HUES64 (cell line): ENCODE data around the gene RNH1.
"Not testable (repeated sequence)": the region's sequence is repeated elsewhere in the genome, so short reads cannot be mapped to it uniquely, and the experiment has no call there.

Experiments used
- H3K27ac ChIP-seq: 2 replicates; pipeline ENCODE4 v1.7.0; 2013; ENCODE audit warnings: low read depth, low read length, inconsistent platforms
- H3K27me3 ChIP-seq: 2 replicates; pipeline ENCODE4 v1.6.1; 2013; ENCODE audit warnings: mild to moderate bottlenecking, low read length; ENCODE audit not compliant: insufficient read depth
- H3K36me3 ChIP-seq: 2 replicates; pipeline ENCODE4 v1.6.1; 2013; ENCODE audit warnings: mild to moderate bottlenecking, low read length; ENCODE audit not compliant: insufficient read depth
- H3K4me1 ChIP-seq: 2 replicates; pipeline ENCODE4 v1.6.1; 2013; ENCODE audit warnings: mild to moderate bottlenecking, low read length, moderate library complexity; ENCODE audit not compliant: insufficient read depth
- H3K4me3 ChIP-seq: 2 replicates; pipeline ENCODE4 v1.5.1; 2013; ENCODE audit warnings: mild to moderate bottlenecking, low read length, moderate library complexity
- H3K9ac ChIP-seq: 2 replicates; pipeline ENCODE4 v1.6.1; 2013; ENCODE audit warnings: mild to moderate bottlenecking, low read depth, low read length
- H3K9me3 ChIP-seq: 2 replicates; pipeline ENCODE4 v1.6.1; 2013; ENCODE audit warnings: low read depth, low read length; ENCODE audit not compliant: insufficient read depth
- WGBS: fragments of 150-250, 120-280 bp; methylation state at CpG from one replicate; pipeline ENCODE4 v1.1.7; 2013; ENCODE audit warnings: missing lambda C conversion rate; 5-methylcytosine and 5-hydroxymethylcytosine counted together

Gene RNH1

GRCh38 chr11:471468-472145, 35.4 kb downstream of the RNH1 start:
- WGBS = 97% methylated on average over 61 of the region's 61 CpGs
- Histone ChIP-seq H3K9ac (no peak overlapping the region), H3K9me3 (no peaks in the 10 kb centered on the region), H3K27me3 (no peaks in the 10 kb centered on the region), H3K27ac (no peak overlapping the region), H3K4me3 (no peak overlapping the region), H3K4me1 (peaks cover 14% of the 10 kb centered on the region), H3K36me3 (peaks cover 7% of the 10 kb centered on the region; the same call in 1 of the 2 replicates)

GRCh38 chr11:469684-470560, 37.1 kb downstream of the RNH1 start:
- H3K4me3 ChIP-seq = no peak overlapping the region
- WGBS = 90% methylated on average over 27 of the region's 28 CpGs
- H3K4me1 ChIP-seq = peaks cover 14% of the 10 kb centered on the region
- H3K36me3 ChIP-seq = peaks cover 8% of the 10 kb centered on the region; the same call in 1 of the 2 replicates
- H3K9ac ChIP-seq = 0 out of 2 replicates have a peak overlapping the region, but pooled peaks have one; percentile 7
- H3K9me3 ChIP-seq = no peaks in the 10 kb centered on the region
- H3K27ac ChIP-seq = no peak overlapping the region; the same call in 1 of the 2 replicates
- no peaks in the 10 kb centered on the region for H3K27me3 ChIP-seq

GRCh38 chr11:469026-469683, 37.9 kb downstream of the RNH1 start:
- H3K27me3 ChIP-seq, H3K27ac ChIP-seq, H3K9me3 ChIP-seq, H3K4me3 ChIP-seq: not testable (repeated sequence)
- WGBS = 74% methylated on average over 19 of the region's 19 CpGs
- Histone ChIP-seq H3K36me3 (peaks cover 10% of the 10 kb centered on the region; the same call in 1 of the 2 replicates), H3K4me1 (peaks cover 14% of the 10 kb centered on the region), H3K9ac (0 out of 2 replicates have a peak overlapping the region, but pooled peaks have one; percentile 7)

GRCh38 chr11:468493-468892, 38.5 kb downstream of the RNH1 start:
- Histone ChIP-seq H3K36me3 (peaks cover 10% of the 10 kb centered on the region; the same call in 1 of the 2 replicates), H3K9me3 (no peaks in the 10 kb centered on the region), H3K4me1 (peaks cover 12% of the 10 kb centered on the region), H3K27ac (no peak overlapping the region), H3K9ac (peak overlapping the region; percentile 45; the same call in 1 of the 2 replicates), H3K27me3 (no peaks in the 10 kb centered on the region), H3K4me3 (no peak overlapping the region)
- 86% methylated on average over 6 of the region's 6 CpGs for WGBS

- H3K4me1 ChIP-seq = peaks cover 12% of the 10 kb centered on the region
- H3K9ac ChIP-seq = peak overlapping the region; percentile 45; the same call in 1 of the 2 replicates
- no peaks in the 10 kb centered on the region for H3K9me3 ChIP-seq
- H3K4me3 ChIP-seq = no peak overlapping the region
- H3K27me3 ChIP-seq = no peaks in the 10 kb centered on the region
- no peak overlapping the region for H3K27ac ChIP-seq
- peaks cover 10% of the 10 kb centered on the region; the same call in 1 of the 2 replicates for H3K36me3 ChIP-seq
- 93% methylated on average over 12 of the region's 12 CpGs for WGBS
These were observed 39.0 kb downstream of the RNH1 start for GRCh38 chr11:468036-468435.

- H3K4me1 ChIP-seq = peaks cover 12% of the 10 kb centered on the region
- H3K27me3 ChIP-seq = no peaks in the 10 kb centered on the region
- H3K9me3 ChIP-seq = no peaks in the 10 kb centered on the region
- H3K9ac ChIP-seq = no peak overlapping the region
- no peak overlapping the region for H3K27ac ChIP-seq
- H3K4me3 ChIP-seq = no peak overlapping the region
- peaks cover 26% of the 10 kb centered on the region for H3K36me3 ChIP-seq
- 92% methylated on average over 9 of the region's 9 CpGs for WGBS
These were observed 41.0 kb downstream of the RNH1 start for GRCh38 chr11:465896-466530.

GRCh38 chr11:464316-464715, 42.7 kb downstream of the RNH1 start:
- H3K9ac ChIP-seq = no peak overlapping the region
- H3K27me3 ChIP-seq = no peaks in the 10 kb centered on the region
- H3K4me1 ChIP-seq = peaks cover 3% of the 10 kb centered on the region; the same call in 1 of the 2 replicates
- no peak overlapping the region for H3K4me3 ChIP-seq
- no peaks in the 10 kb centered on the region for H3K9me3 ChIP-seq
- H3K27ac ChIP-seq = no peak overlapping the region
- peaks cover 43% of the 10 kb centered on the region for H3K36me3 ChIP-seq
- WGBS = 96% methylated on average over 24 of the region's 24 CpGs

GRCh38 chr11:462107-462890, 44.7 kb downstream of the RNH1 start:
- no peak overlapping the region for H3K27ac ChIP-seq

GRCh38 chr11:461626-462025, 45.4 kb downstream of the RNH1 start:
- Histone ChIP-seq H3K36me3 (peaks cover 47% of the 10 kb centered on the region), H3K27me3 (no peaks in the 10 kb centered on the region), H3K4me3 (no peak overlapping the region), H3K4me1 (peaks cover 5% of the 10 kb centered on the region; the same call in 1 of the 2 replicates), H3K9me3 (no peaks in the 10 kb centered on the region), H3K9ac (no peak overlapping the region), H3K27ac (no peak overlapping the region)
- 95% methylated on average over 9 of the region's 9 CpGs for WGBS

More at GRCh38 chr11:462107-462890, 44.7 kb downstream of the RNH1 start:
- Histone ChIP-seq H3K9ac (no peak overlapping the region), H3K36me3 (peaks cover 47% of the 10 kb centered on the region), H3K27me3 (no peaks in the 10 kb centered on the region), H3K9me3 (no peaks in the 10 kb centered on the region), H3K4me3 (no peak overlapping the region), H3K4me1 (no peaks in the 10 kb centered on the region)
- 95% methylated on average over 16 of the region's 16 CpGs for WGBS
